K562 (cell line): ENCODE data around the gene C2orf76. TPM values are rescaled to one million over a fixed set of nuclear protein-coding genes. Genes with fewer than 3 reads are reported as not detected.
A peak's percentile ranks its signal among the peaks of the same experiment; 100 is the strongest.

ENCODE experiments used
- BCLAF1 ChIP-seq, 2 experiments: fragments of 450-650 bp in 1 of 2; IDR thresholded peaks; 2 replicates each; pipeline ENCODE4 v1.6.1; 2011 to 2017; ENCODE audit warnings: low read depth in 2 of 2, antibody characterized with exemption in 1 of 2, borderline replicate concordance in 1 of 2, low read length in 1 of 2, mild to moderate bottlenecking in 1 of 2, mixed read lengths in 1 of 2; ENCODE audit not compliant: control insufficient read depth in 1 of 2
- CREB3 ChIP-seq: fragments of 450-650 bp; conservative IDR thresholded peaks from 2 replicates; pipeline ENCODE4 v1.6.1; 2016; ENCODE audit warnings: missing genetic modification characterization, low read depth, mild to moderate bottlenecking, missing compliant biosample characterization, moderate library complexity
- DACH1 ChIP-seq: fragments of 450-650 bp; IDR thresholded peaks from 2 replicates; pipeline ENCODE4 v1.6.1; 2018; ENCODE audit not compliant: partially characterized antibody
- E2F5 ChIP-seq: sonication (generic); formaldehyde crosslinking; IDR thresholded peaks from 2 replicates; pipeline ENCODE4 v1.8.0; 2022; ENCODE audit warnings: mild to moderate bottlenecking, missing genetic modification reagents
- EHMT2 ChIP-seq: fragments of 450-650 bp; IDR thresholded peaks from 2 replicates; pipeline ENCODE4 v1.6.1; 2018; ENCODE audit warnings: antibody characterized with exemption
- GTF3C2 ChIP-seq: IDR thresholded peaks from 3 replicates; pipeline ENCODE4 v1.6.1; 2011; ENCODE audit warnings: borderline replicate concordance, mild to moderate bottlenecking, moderate library complexity; ENCODE audit not compliant: insufficient read length; ENCODE audit errors: extremely low read depth
- HDAC3 ChIP-seq: fragments of 450-650 bp; IDR thresholded peaks from 2 replicates; pipeline ENCODE4 v1.6.1; 2018; ENCODE audit warnings: borderline replicate concordance, mild to moderate bottlenecking, moderate library complexity; ENCODE audit not compliant: partially characterized antibody
- MAFK ChIP-seq: IDR thresholded peaks from 2 replicates; pipeline ENCODE4 v1.6.1; 2011; ENCODE audit warnings: low read length, improper control_type of control experiment
- MEF2A ChIP-seq: IDR thresholded peaks from 2 replicates; pipeline ENCODE4 v1.6.1; 2011; ENCODE audit warnings: low read depth, mild to moderate bottlenecking, low read length, moderate library complexity; ENCODE audit not compliant: control insufficient read depth
- NFATC3 ChIP-seq: fragments of 450-650 bp; IDR thresholded peaks from 2 replicates; pipeline ENCODE4 v1.6.1; 2017; ENCODE audit warnings: mild to moderate bottlenecking
- NFRKB ChIP-seq: fragments of 450-650 bp; IDR thresholded peaks from 2 replicates; pipeline ENCODE4 v1.6.1; 2016; ENCODE audit warnings: low read depth
- RUNX1 ChIP-seq: sonication (generic); IDR thresholded peaks from 2 replicates; pipeline ENCODE4 v1.6.1; 2016; ENCODE audit warnings: antibody characterized with exemption, low read depth
- TAF15 ChIP-seq: fragments of 200-400 bp; formaldehyde crosslinking; IDR thresholded peaks from 2 replicates; pipeline ENCODE4 v1.6.1; 2017; ENCODE audit warnings: mild to moderate bottlenecking, low read depth, low read length, moderate library complexity
- ZBTB2 ChIP-seq: fragments of 450-650 bp; IDR thresholded peaks from 2 replicates; pipeline ENCODE4 v1.6.1; 2016; ENCODE audit warnings: antibody characterized with exemption
- ZC3H8 ChIP-seq: fragments of 450-650 bp; IDR thresholded peaks from 2 replicates; pipeline ENCODE4 v1.6.1; 2017
- polyA plus RNA-seq, 8 experiments: library from polyadenylated mRNA; depleted of rRNA in 4 of 8; stranded (reverse) in 5 of 8; unstranded in 3 of 8; fragments of >200 nt; fragmentation: Nextera tagmentation in 2 of 8; fragmentation: Illumina TruSeq in 1 of 8; extraction: Ambion mirVana in 2 of 8; extraction: Trizol in 1 of 8; gene quantifications; 2 replicates each; pipeline versions ENCODE4 v1.2.1 to v1.2.3, GENCODE V29; 2011 to 2014; ENCODE audit warnings: inconsistent platforms in 1 of 8, missing spikeins in 1 of 8
- total RNA-seq, 7 experiments: library from RNA; depleted of rRNA in 6 of 7; stranded (reverse); fragments of >200 nt in 6 of 7; fragmentation: Illumina TruSeq in 2 of 7; extraction: Trizol in 2 of 7; gene quantifications; 2 replicates each; pipeline versions ENCODE4 v1.2.1 to v1.2.3, GENCODE V29; 2011 to 2021; ENCODE audit warnings: low replicate concordance in 1 of 7

The C2orf76 gene
- total and polyA plus RNA-seq, 9 of the 15 experiments (the other 6 are each of a cell fraction or from before 2014, with no cell fraction given): 4.8 to 26.2 (median 14.5) TPM

GRCh38 chr2:119387381-119388129 lies 20.9 kb upstream of the C2orf76 start (continued):
- TF ChIP-seq ZC3H8 (no peak), RUNX1 (no peak), GTF3C2 (no peak), TAF15 (no peak), MEF2A (no peak), MAFK (no peak), BCLAF1 (IDR thresholded peaks at IDR 0.05; ENCODE audit: borderline replicate concordance in 1 of 2, control insufficient read depth in 1 of 2, low read depth in 2 of 2, low read length in 1 of 2) (no peak), HDAC3 (no peak), CREB3 (tag) (0 out of 2 replicates have a peak, but pooled peaks have one; percentile 61), ZBTB2 (no peak), E2F5 (CRISPR knock-in tag) (no peak), NFRKB (0 out of 2 replicates have a peak, but pooled peaks have one; percentile 21), EHMT2 (no peak), NFATC3 (no peak), DACH1 (no peak)
